COLO668 (cell line): ENCODE data around the gene IRX3.

Experiments used
- DNase-seq: peaks from one replicate; lab custom pipeline; 2025; ENCODE audit not compliant: unreplicated experiment; lab: John Stamatoyannopoulos, UW

IRX3 gene

DNA sequence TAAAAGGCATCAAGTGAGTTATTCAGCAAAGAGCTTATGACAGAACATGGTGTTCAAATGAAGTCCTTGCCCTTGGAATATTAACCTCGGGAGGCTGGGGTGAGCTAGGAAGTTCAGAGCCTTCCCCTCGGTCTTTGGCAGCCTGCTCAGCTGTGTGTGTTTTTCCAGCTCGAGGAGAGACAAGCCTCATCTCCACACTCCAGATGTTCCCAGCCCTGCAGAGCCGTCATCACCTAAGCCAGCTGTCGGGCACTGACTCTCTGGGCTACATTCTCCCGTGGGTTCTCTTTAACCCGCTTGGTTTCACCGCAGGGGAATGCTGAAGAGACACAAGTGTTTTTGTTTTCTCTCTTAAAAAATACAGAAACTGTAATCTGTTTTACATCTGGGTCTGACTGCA, 47.1 kb downstream of the IRX3 start:
- no peak for DNase-seq

DNA sequence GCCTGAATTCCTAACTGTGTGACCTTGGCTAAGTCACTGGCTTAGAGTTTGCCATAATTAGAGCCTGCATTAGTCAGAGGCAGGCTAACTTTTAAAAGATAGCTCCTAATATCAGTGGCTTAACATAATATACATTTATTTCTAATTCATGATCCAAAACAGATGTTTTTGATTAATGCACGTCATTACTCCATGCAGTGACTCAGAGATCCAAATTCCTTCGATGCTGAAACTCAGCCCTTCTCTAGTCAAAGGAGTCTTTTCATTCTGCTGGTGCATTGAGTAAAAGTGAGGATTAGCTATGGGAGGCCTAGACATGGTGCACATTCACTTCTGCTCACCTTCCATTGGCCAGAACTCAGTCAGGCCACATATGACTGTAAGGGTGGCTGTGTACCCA, 49.8 kb downstream of the IRX3 start:
- no peak for DNase-seq

DNA sequence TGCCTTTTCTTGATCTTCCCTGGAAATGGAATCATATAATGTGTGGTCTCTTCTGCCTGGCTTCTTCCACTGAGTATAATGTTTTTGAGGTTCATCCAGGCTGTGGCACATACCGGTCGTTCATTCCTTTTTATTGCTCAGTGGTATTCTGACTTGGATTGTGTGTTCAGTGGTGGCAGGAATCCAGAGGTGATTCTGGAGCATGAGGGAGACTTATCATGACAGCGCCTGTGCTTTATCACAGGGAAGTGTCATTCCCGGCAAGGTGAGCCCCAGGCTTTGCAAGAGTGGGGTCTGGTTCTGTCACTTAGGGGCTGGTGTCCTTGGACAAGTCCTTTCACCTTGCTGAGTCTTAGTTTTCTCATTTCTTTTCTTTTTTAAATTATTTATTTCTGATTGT, 53.0 kb downstream of the IRX3 start:
- DNase-seq = no peak
